K562 (cell line): Measurements from ENCODE around the gene CUTA. TPM values are rescaled to one million over a fixed set of nuclear protein-coding genes. Genes with fewer than 3 reads are reported as not detected.

Experiments
- CHD1 ChIP-seq: fragments of 200-600 bp; sonication (generic); IDR thresholded peaks from one replicate; pipeline ENCODE4 v1.6.1; 2012; ENCODE audit warnings: mild to moderate bottlenecking, moderate library complexity, low read length, inconsistent platforms
- E2F5 ChIP-seq: sonication (generic); formaldehyde crosslinking; IDR thresholded peaks from 2 replicates; pipeline ENCODE4 v1.8.0; 2022; ENCODE audit warnings: mild to moderate bottlenecking, missing genetic modification reagents
- EP300 ChIP-seq: IDR thresholded peaks from 2 replicates; pipeline ENCODE4 v1.6.1; 2012; ENCODE audit warnings: low read length, improper control_type of control experiment
- ETV5 ChIP-seq: sonication (generic); formaldehyde crosslinking; IDR thresholded peaks from 2 replicates; pipeline ENCODE4 v1.4.0; 2020; ENCODE audit warnings: low read depth, mild to moderate bottlenecking, missing genetic modification reagents
- L3MBTL2 ChIP-seq: fragments of 450-650 bp; IDR thresholded peaks from 2 replicates; pipeline ENCODE4 v1.6.1; 2016; ENCODE audit warnings: mild to moderate bottlenecking, moderate library complexity
- MLLT1 ChIP-seq, 2 experiments: fragments of 450-650 bp; IDR thresholded peaks; 2 replicates each; pipeline ENCODE4 v1.6.1; 2016
- MYNN ChIP-seq, 2 experiments: sonication (generic); formaldehyde crosslinking in 1 of 2; IDR thresholded peaks; 2 replicates each; pipeline versions ENCODE4 v1.5.0 to v1.6.1; 2016 to 2020; ENCODE audit warnings: antibody characterized with exemption in 1 of 2, missing genetic modification reagents in 1 of 2
- RBFOX2 ChIP-seq: fragments of 200-400 bp; formaldehyde crosslinking; IDR thresholded peaks from 2 replicates; pipeline ENCODE4 v1.6.1; 2017; ENCODE audit warnings: low read depth, mild to moderate bottlenecking, low read length, moderate library complexity
- SAFB ChIP-seq: fragments of 200-400 bp; formaldehyde crosslinking; IDR thresholded peaks from 2 replicates; pipeline ENCODE4 v1.6.1; 2017; ENCODE audit warnings: low read depth, low read length, borderline replicate concordance
- SMARCA5 ChIP-seq: fragments of 450-650 bp; IDR thresholded peaks from 2 replicates; pipeline ENCODE4 v1.6.1; 2016
- SOX6 ChIP-seq: fragments of 450-650 bp; IDR thresholded peaks from 2 replicates; pipeline ENCODE4 v1.6.1; 2014; ENCODE audit warnings: mild to moderate bottlenecking
- XRCC4 ChIP-seq: IDR thresholded peaks from one replicate; pipeline ENCODE4 v1.6.1; 2011; ENCODE audit not compliant: insufficient read depth, insufficient read length; ENCODE audit errors: extremely low read depth
- ZNF174 ChIP-seq: fragments of 250-450 bp; sonication (Bioruptor Pico); IDR thresholded peaks from 2 replicates; pipeline ENCODE4 v1.4.0; 2020; ENCODE audit warnings: mild to moderate bottlenecking
- ZNF232 ChIP-seq: sonication (generic); formaldehyde crosslinking; IDR thresholded peaks from 2 replicates; pipeline ENCODE4 v1.8.0; 2022; ENCODE audit warnings: mild to moderate bottlenecking, missing genetic modification reagents
- ZNF274 ChIP-seq: IDR thresholded peaks from 2 replicates; pipeline ENCODE4 v1.6.1; 2011; ENCODE audit warnings: low read depth, mild to moderate bottlenecking, low read length, moderate library complexity, borderline replicate concordance
- ZNF764 ChIP-seq: fragments of 250-450 bp; sonication (Bioruptor Pico); IDR thresholded peaks from 2 replicates; pipeline ENCODE4 v1.4.0; 2020; ENCODE audit warnings: low read depth, mild to moderate bottlenecking, moderate library complexity
- polyA plus RNA-seq, 8 experiments: library from polyadenylated mRNA; depleted of rRNA in 4 of 8; stranded (reverse) in 5 of 8; unstranded in 3 of 8; fragments of >200 nt; fragmentation: Nextera tagmentation in 2 of 8; fragmentation: Illumina TruSeq in 1 of 8; extraction: Ambion mirVana in 2 of 8; extraction: Trizol in 1 of 8; gene quantifications; 2 replicates each; pipeline versions ENCODE4 v1.2.1 to v1.2.3, GENCODE V29; 2011 to 2014; ENCODE audit warnings: inconsistent platforms in 1 of 8, missing spikeins in 1 of 8
- total RNA-seq, 7 experiments: library from RNA; depleted of rRNA in 6 of 7; stranded (reverse); fragments of >200 nt in 6 of 7; fragmentation: Illumina TruSeq in 2 of 7; extraction: Trizol in 2 of 7; gene quantifications; 2 replicates each; pipeline versions ENCODE4 v1.2.1 to v1.2.3, GENCODE V29; 2011 to 2021; ENCODE audit warnings: low replicate concordance in 1 of 7
- TF ChIP-seq, protein P1 (sequence below): sonication (generic); formaldehyde crosslinking; IDR thresholded peaks from 2 replicates; pipeline ENCODE4 v1.8.1; 2023; ENCODE audit warnings: mild to moderate bottlenecking, missing genetic modification reagents
- TF ChIP-seq, protein P2 (sequence below): fragments of 250-450 bp; sonication (Bioruptor Pico); IDR thresholded peaks from 2 replicates; pipeline ENCODE4 v1.4.0; 2020; ENCODE audit warnings: mild to moderate bottlenecking, moderate library complexity, borderline replicate concordance
- TF ChIP-seq, protein P3 (sequence below): fragments of 200-800 bp; sonication (Bioruptor generic); IDR thresholded peaks from 2 replicates; pipeline ENCODE4 v1.6.1; 2017; ENCODE audit warnings: missing genetic modification characterization, missing compliant biosample characterization

CUTA gene
- total and polyA plus RNA-seq, 9 of the 15 experiments (the other 6 are each of a cell fraction or from before 2014, with no cell fraction given) = 166 to 682 (median 310) TPM

DNA sequence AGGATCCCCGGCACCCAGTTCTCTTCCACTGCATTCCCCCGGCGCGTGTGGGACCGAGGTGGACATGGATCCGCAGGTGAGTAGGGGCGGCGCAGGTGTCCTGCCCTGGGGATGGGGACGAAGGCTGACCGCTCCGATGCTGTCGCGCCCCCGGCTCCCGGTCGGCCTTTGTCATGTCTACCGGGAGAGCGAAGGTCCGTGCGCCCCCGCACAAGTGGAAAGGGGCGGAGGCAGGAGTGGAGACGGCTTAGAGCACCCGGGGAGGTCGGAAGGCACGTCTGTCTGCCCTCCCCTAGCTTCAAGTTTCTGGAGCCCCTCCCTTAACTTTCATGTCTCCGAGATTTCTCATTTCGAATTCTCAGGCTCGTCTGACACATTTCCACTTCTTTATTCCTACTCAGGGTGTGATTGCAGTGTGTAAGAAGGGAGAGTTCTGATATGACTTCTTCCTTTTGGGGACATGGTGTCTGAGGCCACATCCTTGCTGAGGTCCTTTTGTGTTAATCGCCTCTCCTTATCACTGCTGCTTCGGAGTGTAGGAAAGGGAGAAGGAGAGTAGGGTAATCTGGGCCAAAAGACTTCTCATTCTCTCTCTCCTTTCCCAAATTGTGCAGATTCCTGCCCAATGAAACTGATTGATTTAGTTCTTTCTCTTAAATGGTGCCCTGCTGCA, 25.8 kb downstream of the CUTA start (continued):
- TF ChIP-seq MLLT1 (IDR thresholded peaks at IDR 0.05) = no peak
- TF ChIP-seq CHD1 = peak; percentile 72
- peak; percentile 88 for TF ChIP-seq RBFOX2
- TF ChIP-seq, protein P1, sequence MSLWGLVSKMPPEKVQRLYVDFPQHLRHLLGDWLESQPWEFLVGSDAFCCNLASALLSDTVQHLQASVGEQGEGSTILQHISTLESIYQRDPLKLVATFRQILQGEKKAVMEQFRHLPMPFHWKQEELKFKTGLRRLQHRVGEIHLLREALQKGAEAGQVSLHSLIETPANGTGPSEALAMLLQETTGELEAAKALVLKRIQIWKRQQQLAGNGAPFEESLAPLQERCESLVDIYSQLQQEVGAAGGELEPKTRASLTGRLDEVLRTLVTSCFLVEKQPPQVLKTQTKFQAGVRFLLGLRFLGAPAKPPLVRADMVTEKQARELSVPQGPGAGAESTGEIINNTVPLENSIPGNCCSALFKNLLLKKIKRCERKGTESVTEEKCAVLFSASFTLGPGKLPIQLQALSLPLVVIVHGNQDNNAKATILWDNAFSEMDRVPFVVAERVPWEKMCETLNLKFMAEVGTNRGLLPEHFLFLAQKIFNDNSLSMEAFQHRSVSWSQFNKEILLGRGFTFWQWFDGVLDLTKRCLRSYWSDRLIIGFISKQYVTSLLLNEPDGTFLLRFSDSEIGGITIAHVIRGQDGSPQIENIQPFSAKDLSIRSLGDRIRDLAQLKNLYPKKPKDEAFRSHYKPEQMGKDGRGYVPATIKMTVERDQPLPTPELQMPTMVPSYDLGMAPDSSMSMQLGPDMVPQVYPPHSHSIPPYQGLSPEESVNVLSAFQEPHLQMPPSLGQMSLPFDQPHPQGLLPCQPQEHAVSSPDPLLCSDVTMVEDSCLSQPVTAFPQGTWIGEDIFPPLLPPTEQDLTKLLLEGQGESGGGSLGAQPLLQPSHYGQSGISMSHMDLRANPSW (CRISPR knock-in tag) = no peak
- no peak for TF ChIP-seq ZNF274
- TF ChIP-seq XRCC4 = no peak
- TF ChIP-seq EP300 = no peak
- peak; percentile 14; the same call in 1 of the 2 replicates for TF ChIP-seq ETV5 (CRISPR knock-in tag)
- TF ChIP-seq ZNF174 (CRISPR knock-in tag) = no peak
- peak; percentile 71; the same call in 1 of the 2 replicates for TF ChIP-seq E2F5 (CRISPR knock-in tag)
- TF ChIP-seq, protein P2, sequence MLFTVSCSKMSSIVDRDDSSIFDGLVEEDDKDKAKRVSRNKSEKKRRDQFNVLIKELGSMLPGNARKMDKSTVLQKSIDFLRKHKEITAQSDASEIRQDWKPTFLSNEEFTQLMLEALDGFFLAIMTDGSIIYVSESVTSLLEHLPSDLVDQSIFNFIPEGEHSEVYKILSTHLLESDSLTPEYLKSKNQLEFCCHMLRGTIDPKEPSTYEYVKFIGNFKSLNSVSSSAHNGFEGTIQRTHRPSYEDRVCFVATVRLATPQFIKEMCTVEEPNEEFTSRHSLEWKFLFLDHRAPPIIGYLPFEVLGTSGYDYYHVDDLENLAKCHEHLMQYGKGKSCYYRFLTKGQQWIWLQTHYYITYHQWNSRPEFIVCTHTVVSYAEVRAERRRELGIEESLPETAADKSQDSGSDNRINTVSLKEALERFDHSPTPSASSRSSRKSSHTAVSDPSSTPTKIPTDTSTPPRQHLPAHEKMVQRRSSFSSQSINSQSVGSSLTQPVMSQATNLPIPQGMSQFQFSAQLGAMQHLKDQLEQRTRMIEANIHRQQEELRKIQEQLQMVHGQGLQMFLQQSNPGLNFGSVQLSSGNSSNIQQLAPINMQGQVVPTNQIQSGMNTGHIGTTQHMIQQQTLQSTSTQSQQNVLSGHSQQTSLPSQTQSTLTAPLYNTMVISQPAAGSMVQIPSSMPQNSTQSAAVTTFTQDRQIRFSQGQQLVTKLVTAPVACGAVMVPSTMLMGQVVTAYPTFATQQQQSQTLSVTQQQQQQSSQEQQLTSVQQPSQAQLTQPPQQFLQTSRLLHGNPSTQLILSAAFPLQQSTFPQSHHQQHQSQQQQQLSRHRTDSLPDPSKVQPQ = no peak
- TF ChIP-seq SAFB = no peak
- no peak for TF ChIP-seq ZNF232 (CRISPR knock-in tag)
- TF ChIP-seq, protein P3, sequence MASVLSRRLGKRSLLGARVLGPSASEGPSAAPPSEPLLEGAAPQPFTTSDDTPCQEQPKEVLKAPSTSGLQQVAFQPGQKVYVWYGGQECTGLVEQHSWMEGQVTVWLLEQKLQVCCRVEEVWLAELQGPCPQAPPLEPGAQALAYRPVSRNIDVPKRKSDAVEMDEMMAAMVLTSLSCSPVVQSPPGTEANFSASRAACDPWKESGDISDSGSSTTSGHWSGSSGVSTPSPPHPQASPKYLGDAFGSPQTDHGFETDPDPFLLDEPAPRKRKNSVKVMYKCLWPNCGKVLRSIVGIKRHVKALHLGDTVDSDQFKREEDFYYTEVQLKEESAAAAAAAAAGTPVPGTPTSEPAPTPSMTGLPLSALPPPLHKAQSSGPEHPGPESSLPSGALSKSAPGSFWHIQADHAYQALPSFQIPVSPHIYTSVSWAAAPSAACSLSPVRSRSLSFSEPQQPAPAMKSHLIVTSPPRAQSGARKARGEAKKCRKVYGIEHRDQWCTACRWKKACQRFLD (CRISPR knock-in tag) = no peak
- no peak for TF ChIP-seq ZNF764
- TF ChIP-seq SMARCA5 = no peak; the same call in 1 of the 2 replicates
- TF ChIP-seq MYNN (IDR thresholded peaks at IDR 0.05) = no peak
- TF ChIP-seq MYNN (CRISPR knock-in tag; IDR thresholded peaks at IDR 0.05) = no peak
- no peak for TF ChIP-seq SOX6
- no peak for TF ChIP-seq L3MBTL2
